ENCODE measurements around the gene TMEM117.

The TMEM117 gene

GRCh38 chr12:44046732-44047417 lies 211.0 kb downstream of the TMEM117 start:
- Histone ChIP-seq H3K27ac (no peak overlapping the region), H3K9ac (no peak overlapping the region), H3K4me2 (ENCODE audit: low read length) (no peak overlapping the region), H3K4me1 (no peaks in the 10 kb centered on the region), H3K27me3 (ENCODE audit: control insufficient read depth, insufficient read depth, low read length) (no peaks in the 10 kb centered on the region), H3K9me3 (ENCODE audit: control insufficient read depth, low read length) (no peaks in the 10 kb centered on the region), H3K79me2 (no peaks in the 10 kb centered on the region), H2AFZ (no peak overlapping the region), H3K4me3 (ENCODE audit: low read depth, low read length) (no peak overlapping the region), H3K36me3 (ENCODE audit: control insufficient read depth, insufficient read depth, low read length) (no peaks in the 10 kb centered on the region)
- no peak for TF ChIP-seq CTCF (IDR thresholded peaks at IDR 0.05)

- H3K36me3 ChIP-seq (ENCODE audit: control insufficient read depth, insufficient read depth, low read length) = no peaks in the 10 kb centered on the region
Measured at GRCh38 chr12:44052554-44052953, 216.7 kb downstream of the TMEM117 start.

GRCh38 chr12:44053549-44054127 lies 217.8 kb downstream of the TMEM117 start:
- Histone ChIP-seq H3K27ac (no peak overlapping the region), H3K9ac (no peak overlapping the region), H3K4me3 (ENCODE audit: low read depth, low read length) (no peak overlapping the region), H3K9me3 (ENCODE audit: control insufficient read depth, low read length) (no peaks in the 10 kb centered on the region), H3K79me2 (no peaks in the 10 kb centered on the region), H3K4me2 (ENCODE audit: low read length) (no peak overlapping the region), H3K36me3 (ENCODE audit: control insufficient read depth, insufficient read depth, low read length) (no peaks in the 10 kb centered on the region), H3K27me3 (ENCODE audit: control insufficient read depth, insufficient read depth, low read length) (no peaks in the 10 kb centered on the region), H3K4me1 (no peaks in the 10 kb centered on the region), H2AFZ (no peak overlapping the region)
- no peak for TF ChIP-seq CTCF (IDR thresholded peaks at IDR 0.05)

More at GRCh38 chr12:44052554-44052953, 216.7 kb downstream of the TMEM117 start:
- TF ChIP-seq CTCF (IDR thresholded peaks at IDR 0.05) = no peak
- H3K4me2 ChIP-seq (ENCODE audit: low read length) = no peak overlapping the region
- H2AFZ ChIP-seq = no peak overlapping the region
- H3K27ac ChIP-seq = no peak overlapping the region
- no peaks in the 10 kb centered on the region for H3K4me1 ChIP-seq
- H3K4me3 ChIP-seq (ENCODE audit: low read depth, low read length) = no peak overlapping the region
- H3K9ac ChIP-seq = no peak overlapping the region
- no peaks in the 10 kb centered on the region for H3K9me3 ChIP-seq (ENCODE audit: control insufficient read depth, low read length)
- no peaks in the 10 kb centered on the region for H3K79me2 ChIP-seq
- H3K27me3 ChIP-seq (ENCODE audit: control insufficient read depth, insufficient read depth, low read length) = no peaks in the 10 kb centered on the region

GRCh38 chr12:44054281-44054680 lies 218.4 kb downstream of the TMEM117 start:
- no peak for TF ChIP-seq CTCF (IDR thresholded peaks at IDR 0.05)
- H3K9me3 ChIP-seq (ENCODE audit: control insufficient read depth, low read length) = no peaks in the 10 kb centered on the region
- H3K27me3 ChIP-seq (ENCODE audit: control insufficient read depth, insufficient read depth, low read length) = no peaks in the 10 kb centered on the region
- no peaks in the 10 kb centered on the region for H3K79me2 ChIP-seq
- H3K4me3 ChIP-seq (ENCODE audit: low read depth, low read length) = no peak overlapping the region
- no peak overlapping the region for H3K27ac ChIP-seq
- H2AFZ ChIP-seq = no peak overlapping the region
- no peak overlapping the region for H3K9ac ChIP-seq
- no peak overlapping the region for H3K4me2 ChIP-seq (ENCODE audit: low read length)
- no peaks in the 10 kb centered on the region for H3K36me3 ChIP-seq (ENCODE audit: control insufficient read depth, insufficient read depth, low read length)
- no peaks in the 10 kb centered on the region for H3K4me1 ChIP-seq

GRCh38 chr12:44058366-44058765 lies 222.5 kb downstream of the TMEM117 start:
- Histone ChIP-seq H3K36me3 (ENCODE audit: control insufficient read depth, insufficient read depth, low read length) (no peaks in the 10 kb centered on the region), H3K9ac (no peak overlapping the region), H3K4me3 (ENCODE audit: low read depth, low read length) (no peak overlapping the region), H3K9me3 (ENCODE audit: control insufficient read depth, low read length) (no peaks in the 10 kb centered on the region), H3K4me1 (no peaks in the 10 kb centered on the region), H3K27me3 (ENCODE audit: control insufficient read depth, insufficient read depth, low read length) (no peaks in the 10 kb centered on the region), H3K27ac (no peak overlapping the region), H3K79me2 (no peaks in the 10 kb centered on the region), H2AFZ (no peak overlapping the region), H3K4me2 (ENCODE audit: low read length) (no peak overlapping the region)
- TF ChIP-seq CTCF (IDR thresholded peaks at IDR 0.05) = no peak
